OCI-LY7 (cell line): Measurements from ENCODE around the gene VWA7. TPM values are rescaled to one million over a fixed set of nuclear protein-coding genes. Genes with fewer than 3 reads are reported as not detected.

ENCODE experiments used
- BruUV-seq: library from RNA; stranded (reverse); fragments of 400-500 nt; replicated peaks from 2 replicates; lab custom pipeline; 2021; lab: Mats Ljungman, UMichigan
- CTCF ChIA-PET: fragments of 300-600 bp; sonication (Branson Sonifier 250); formaldehyde crosslinking; loops from one replicate; lab custom pipeline; 2022; ENCODE audit warnings: antibody characterized with exemption; ENCODE audit not compliant: unreplicated experiment; lab: Charles Lee
- POLR2A ChIA-PET: fragments of 300-600 bp; sonication (Branson Sonifier 250); formaldehyde crosslinking; loops from one replicate; lab custom pipeline; 2022; ENCODE audit warnings: antibody characterized with exemption; lab: Charles Lee
- DNase-seq: peaks from one replicate; pipeline ENCODE4 v3.0.0-alpha.2; 2015; ENCODE audit warnings: low spot score
- H2AFZ ChIP-seq: fragments of 200-600 bp; sonication (generic), shearing (Covaris generic); 2 replicates; pipeline ENCODE4 v1.6.1; 2014; ENCODE audit warnings: mild to moderate bottlenecking, antibody characterized with exemption, low read length, moderate library complexity
- H3K27ac ChIP-seq: fragments of 200-600 bp; sonication (generic); 2 replicates; pipeline ENCODE4 v1.5.1; 2014; ENCODE audit warnings: mixed run types, low read depth, mild to moderate bottlenecking, moderate library complexity, low read length, inconsistent platforms; ENCODE audit not compliant: poor library complexity, severe bottlenecking
- H3K36me3 ChIP-seq: fragments of 200-600 bp; sonication (generic); 2 replicates; pipeline ENCODE4 v1.6.1; 2014; ENCODE audit warnings: mild to moderate bottlenecking, antibody characterized with exemption, low read length, moderate library complexity, mixed read lengths; ENCODE audit not compliant: insufficient read depth
- H3K4me1 ChIP-seq: fragments of 200-600 bp; sonication (generic); 2 replicates; pipeline ENCODE4 v1.5.1; 2014; ENCODE audit warnings: mild to moderate bottlenecking, low read length; ENCODE audit not compliant: insufficient read depth, poor library complexity, severe bottlenecking
- H3K4me2 ChIP-seq: fragments of 200-600 bp; sonication (generic); 2 replicates; pipeline ENCODE4 v1.6.1; 2014; ENCODE audit warnings: mild to moderate bottlenecking, low read length
- H3K4me3 ChIP-seq: fragments of 200-600 bp; sonication (generic); 2 replicates; pipeline ENCODE4 v1.5.1; 2014; ENCODE audit warnings: mild to moderate bottlenecking, low read depth, low read length; ENCODE audit not compliant: poor library complexity, severe bottlenecking
- H3K79me2 ChIP-seq: fragments of 200-600 bp; sonication (generic); 2 replicates; pipeline ENCODE4 v1.6.1; 2016; ENCODE audit warnings: low read depth, mild to moderate bottlenecking, low read length, moderate library complexity, mixed read lengths; ENCODE audit not compliant: insufficient read depth
- H3K9me2 ChIP-seq: fragments of 200-600 bp; sonication (generic); 2 replicates; pipeline ENCODE4 v1.6.1; 2016; ENCODE audit warnings: mild to moderate bottlenecking, low read length, mixed read lengths; ENCODE audit not compliant: insufficient read depth
- H3K9me3 ChIP-seq: fragments of 200-600 bp; sonication (generic); 2 replicates; pipeline ENCODE4 v1.6.1; 2014; ENCODE audit warnings: mild to moderate bottlenecking, mixed run types, low read length, mixed read lengths
- H4K20me1 ChIP-seq: fragments of 200-600 bp; sonication (generic); 2 replicates; pipeline ENCODE4 v1.6.1; 2014; ENCODE audit warnings: mild to moderate bottlenecking, antibody characterized with exemption, low read length, moderate library complexity, mixed read lengths; ENCODE audit not compliant: insufficient read depth
- CTCF ChIP-seq: fragments of 200-600 bp; sonication (generic); conservative IDR thresholded peaks from 2 replicates; pipeline ENCODE4 v1.5.1; 2014; ENCODE audit warnings: mild to moderate bottlenecking, antibody characterized with exemption, low read length, moderate library complexity, mixed read lengths
- EZH2phosphoT487 ChIP-seq: fragments of 200-600 bp; sonication (generic); IDR thresholded peaks from 2 replicates; pipeline ENCODE4 v1.6.1; 2018; ENCODE audit warnings: low read depth, borderline replicate concordance, mild to moderate bottlenecking, mixed run types, antibody characterized with exemption, low read length, moderate library complexity, mixed read lengths
- intact Hi-C: fragments of 100-400 bp; cut with micrococcal nuclease; formaldehyde crosslinking; loops from one replicate; pipeline ENCODE4 v1.10.0; 2022; ENCODE audit not compliant: unreplicated experiment
- total RNA-seq, 2 experiments: library from RNA; depleted of rRNA in 1 of 2; stranded (reverse); fragments of >200 nt in 1 of 2; shearing (Covaris generic) in 1 of 2; gene quantifications; 2 replicates each; pipeline ENCODE4 v1.2.3, GENCODE V29; 2014 to 2022

The VWA7 gene
- total RNA-seq, 2 experiments from 2014 or later = 2.2 to 6.5 TPM

- H3K79me2 ChIP-seq = peaks cover 40% of the 10 kb centered on the region
- TF ChIP-seq CTCF (no peak), EZH2phosphoT487 (no peak)
- intact Hi-C loops = loop anchor here (10.0 kb wide), 1 partner anchor 247 kb away; the partner anchor contains the start of genes ATP6V1G2, DDX39B and NFKBIL1
- ChIA-PET POLR2A (no interaction called here), CTCF (no interaction called here)
- no peaks in the 10 kb centered on the region for H3K9me2 ChIP-seq
- BruUV-seq = no TSS peak
- no peaks in the 10 kb centered on the region for H3K9me3 ChIP-seq
- peaks cover 62% of the 10 kb centered on the region for H3K36me3 ChIP-seq
- no peak for DNase-seq
- H3K4me3 ChIP-seq = no peak overlapping the region
- H3K4me2 ChIP-seq = no peak overlapping the region
- H2AFZ ChIP-seq = no peak overlapping the region
- no peaks in the 10 kb centered on the region for H4K20me1 ChIP-seq
- H3K4me1 ChIP-seq = peaks cover 60% of the 10 kb centered on the region
- H3K27ac ChIP-seq = no peak overlapping the region
These were observed 14.9 kb upstream of the VWA7 start for GRCh38 chr6:31792090-31792374.

GRCh38 chr6:31791324-31792089 lies 14.4 kb upstream of the VWA7 start:
- Histone ChIP-seq H3K27ac (no peak overlapping the region), H3K4me1 (peaks cover 55% of the 10 kb centered on the region), H3K36me3 (peaks cover 62% of the 10 kb centered on the region), H3K79me2 (peaks cover 40% of the 10 kb centered on the region), H3K4me3 (no peak overlapping the region), H2AFZ (no peak overlapping the region), H3K9me3 (no peaks in the 10 kb centered on the region), H3K4me2 (no peak overlapping the region), H4K20me1 (no peaks in the 10 kb centered on the region), H3K9me2 (no peaks in the 10 kb centered on the region)
- ChIA-PET POLR2A (no interaction called here), CTCF (no interaction called here)
- intact Hi-C loops = loop anchor here (10.0 kb wide), 1 partner anchor 247 kb away; the partner anchor contains the start of genes ATP6V1G2, DDX39B and NFKBIL1
- BruUV-seq = no TSS peak
- TF ChIP-seq EZH2phosphoT487 (no peak), CTCF (peak; percentile 81)
- DNase-seq = peak; percentile 58

- ChIA-PET CTCF (no interaction called here), POLR2A (interaction anchor here (0.6 to 0.7 kb wide), 2 partner anchors 21 to 380 kb away, joined by 3 to 6 read pairs; partner anchors contain the start of gene LSM2)
- Histone ChIP-seq H3K27ac (no peak overlapping the region), H3K4me3 (no peak overlapping the region), H3K79me2 (peaks cover 10% of the 10 kb centered on the region; the same call in 1 of the 2 replicates), H3K4me1 (peaks cover 25% of the 10 kb centered on the region), H3K9me3 (no peaks in the 10 kb centered on the region), H3K36me3 (peaks cover 90% of the 10 kb centered on the region), H3K9me2 (no peaks in the 10 kb centered on the region), H3K4me2 (no peak overlapping the region), H4K20me1 (no peaks in the 10 kb centered on the region), H2AFZ (no peak overlapping the region)
- no peak for DNase-seq
- TF ChIP-seq CTCF (no peak), EZH2phosphoT487 (no peak)
- BruUV-seq = no TSS peak
- intact Hi-C loops = loop anchor here (5.0 kb wide), 2 partner anchors 43 to 163 kb away; partner anchors contain the start of genes MSH5 and PRRC2A
These were observed 8.3 kb upstream of the VWA7 start for GRCh38 chr6:31785475-31785874.
